Kidney (tissue), 14 donors: ENCODE data around the gene YARS1. TPM values are rescaled to one million over a fixed set of nuclear protein-coding genes. Genes with fewer than 3 reads are reported as not detected.

ENCODE experiments used
- DNase-seq, 5 donors: peaks; one replicate each; pipeline ENCODE4 v3.0.0-alpha.2; 2013 to 2020
- FAIRE-seq: peaks from 2 replicates; lab custom pipeline; 2012; peaks lifted over from hg19 to GRCh38; lab: Jason Lieb, UNC
- H3K27ac ChIP-seq, 2 donors: one replicate each; pipeline ENCODE4 v1.7.0; 2013; ENCODE audit warnings: low read depth in 2 of 2, low read length in 2 of 2, inconsistent platforms in 1 of 2
- H3K27me3 ChIP-seq: one replicate; pipeline ENCODE4 v1.7.1; 2013; ENCODE audit warnings: low read length, inconsistent platforms; ENCODE audit not compliant: control insufficient read depth, insufficient read depth
- H3K36me3 ChIP-seq, 3 donors: one replicate each; pipeline versions ENCODE4 v1.7.0 to v1.7.1; 2013; ENCODE audit warnings: low read length in 3 of 3, control low read depth in 1 of 3, inconsistent platforms in 1 of 3; ENCODE audit not compliant: insufficient read depth in 3 of 3, control insufficient read depth in 2 of 3
- H3K4me1 ChIP-seq, 3 donors: one replicate each; pipeline versions ENCODE4 v1.7.0 to v1.7.1; 2013; ENCODE audit warnings: low read length in 3 of 3, inconsistent platforms in 1 of 3, low read depth in 1 of 3; ENCODE audit not compliant: control insufficient read depth in 2 of 3, insufficient read depth in 2 of 3
- H3K4me3 ChIP-seq, 3 donors: one replicate each; pipeline versions ENCODE4 v1.7.0 to v1.8.1; 2013; ENCODE audit warnings: low read length in 3 of 3, control low read depth in 1 of 3, inconsistent platforms in 1 of 3
- H3K9ac ChIP-seq, 3 donors: one replicate each; pipeline versions ENCODE4 v1.7.0 to v1.7.1; 2013; ENCODE audit warnings: low read length in 3 of 3, control low read depth in 1 of 3, inconsistent platforms in 1 of 3
- H3K9me3 ChIP-seq, 3 donors: one replicate each; pipeline versions ENCODE4 v1.7.0 to v1.7.1; 2013; ENCODE audit warnings: low read length in 3 of 3, control low read depth in 1 of 3, inconsistent platforms in 1 of 3; ENCODE audit not compliant: control insufficient read depth in 2 of 3, insufficient read depth in 1 of 3
- CTCF ChIP-seq: IDR thresholded peaks from 3 replicates; pipeline ENCODE4 v1.5.1; 2012; ENCODE audit warnings: mild to moderate bottlenecking, moderate library complexity, borderline replicate concordance; ENCODE audit not compliant: insufficient read depth; ENCODE audit errors: extremely low read depth
- intact Hi-C: fragments of 100-400 bp; cut with DNase I; formaldehyde crosslinking; loops from one replicate; pipeline ENCODE4 v1.11.1; 2022
- polyA plus RNA-seq: library from polyadenylated mRNA; stranded (reverse); fragments of 350-450 nt; fragmentation: Illumina TruSeq; extraction: RNeasy Lipid Tissue Mini Kit (QIAGEN cat#74804); gene quantifications from one replicate; pipeline ENCODE4 v1.2.3, GENCODE V29; 2014; ENCODE audit warnings: low read depth, low replicate concordance; ENCODE audit not compliant: insufficient read depth
- total RNA-seq: library from RNA; stranded (reverse); fragmentation: NEBNext Ultra II Directional; extraction: Animal tissue kit (Norgen Biotek cat#: 25700); gene quantifications from one replicate; pipeline ENCODE4 v1.2.1, GENCODE V29; 2021
- donor health status: control.
- donor health status: control.
- donor health status: control.
- donor health status: control.
- donor health status: control.
- donor health status: DM: yes; HTN: yes; CAD: no.
- donor health status: Normal renal cell carcinoma (clear cell type).

Gene YARS1
- total and polyA plus RNA-seq, 2 donors from 2014 or later = 24.8 to 86.1 TPM

GRCh38 chr1:32768110-32768850 lies 48.9 kb downstream of the YARS1 start:
- intact Hi-C loops = no loop called here

GRCh38 chr1:32767641-32768040 lies 49.5 kb downstream of the YARS1 start:
- Histone ChIP-seq H3K27me3 (no peaks in the 10 kb centered on the region), H3K27ac (peak overlapping the region in 1 of 2 donors; percentile 65), H3K36me3 (peaks cover 0 to 4% (median 2%) of the 10 kb centered on the region in 3 donors), H3K4me3 (no peak overlapping the region), H3K9me3 (no peaks in the 10 kb centered on the region), H3K4me1 (peaks cover 0 to 25% (median 13%) of the 10 kb centered on the region in 3 donors), H3K9ac (no peak overlapping the region)
- no peak for TF ChIP-seq CTCF
- no peak for FAIRE-seq
- DNase-seq = peak in 1 of 5 donors; percentile 62
- intact Hi-C loops = no loop called here

More at GRCh38 chr1:32768110-32768850, 48.9 kb downstream of the YARS1 start:
- peak in 1 of 5 donors; percentile 57 for DNase-seq
- Histone ChIP-seq H3K9me3 (no peaks in the 10 kb centered on the region), H3K4me3 (no peak overlapping the region), H3K27ac (peak overlapping the region in 1 of 2 donors; percentile 65), H3K4me1 (peaks cover 0 to 22% (median 13%) of the 10 kb centered on the region in 3 donors), H3K36me3 (peaks cover 0 to 5% (median 2%) of the 10 kb centered on the region in 3 donors), H3K27me3 (no peaks in the 10 kb centered on the region), H3K9ac (no peak overlapping the region)
- no peak for TF ChIP-seq CTCF
- FAIRE-seq = no peak

DNA sequence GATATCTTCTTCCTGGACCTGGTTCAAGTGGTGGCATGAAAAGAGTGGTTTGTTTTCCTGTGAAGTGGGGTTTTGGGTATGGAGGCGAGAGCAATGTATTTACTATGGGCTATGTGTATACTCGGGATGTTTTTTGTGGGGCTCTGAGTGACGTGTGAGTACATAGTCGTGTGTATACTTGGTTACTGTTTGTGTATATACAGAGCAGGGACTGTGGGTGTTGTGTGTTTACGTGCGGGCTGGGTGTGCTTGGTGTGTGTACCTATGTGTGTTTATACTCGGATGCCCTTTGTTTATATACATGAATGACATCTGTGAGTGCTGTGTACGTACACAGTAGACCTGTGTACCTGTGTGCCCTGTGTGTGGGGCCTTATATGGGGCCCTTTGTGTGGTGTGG lies 50.0 kb downstream of the YARS1 start:
- FAIRE-seq = no peak
- peaks cover 0 to 25% (median 13%) of the 10 kb centered on the region in 3 donors for H3K4me1 ChIP-seq

More for the DNA sequence above, 50.0 kb downstream of the YARS1 start:
- Histone ChIP-seq H3K9ac (no peak overlapping the region), H3K27ac (peak overlapping the region in 1 of 2 donors; percentile 65), H3K27me3 (no peaks in the 10 kb centered on the region), H3K4me3 (no peak overlapping the region), H3K9me3 (no peaks in the 10 kb centered on the region), H3K36me3 (peaks cover 0 to 4% (median 2%) of the 10 kb centered on the region in 3 donors)
- intact Hi-C loops = no loop called here
- DNase-seq = no peak
- TF ChIP-seq CTCF = no peak
